Prostate gland (tissue), 2 donors: Measurements from ENCODE around the gene SLC25A12. TPM values are rescaled to one million over a fixed set of nuclear protein-coding genes. Genes with fewer than 3 reads are reported as not detected.

Experiments
- DNase-seq: peaks from one replicate; pipeline ENCODE4 v3.0.0-alpha.2; 2019; ENCODE audit warnings: low spot score
- H3K27ac ChIP-seq, 2 donors: fragments of 200-600 bp; sonication (generic); 2 replicates each; pipeline ENCODE4 v1.5.1; 2017 to 2019
- H3K27me3 ChIP-seq: fragments of 200-600 bp; sonication (generic); replicated peaks from 2 replicates; pipeline ENCODE4 v1.5.1; 2019; ENCODE audit not compliant: insufficient read depth
- H3K36me3 ChIP-seq, 2 donors: fragments of 200-600 bp; sonication (generic); 1 replicate in 1 of 2; 2 replicates in 1 of 2; pipeline versions ENCODE4 v1.5.1 to v1.8.1; 2017 to 2019
- H3K4me1 ChIP-seq: fragments of 200-600 bp; sonication (generic); replicated peaks from 2 replicates; pipeline ENCODE4 v1.5.1; 2019
- H3K4me3 ChIP-seq, 2 donors: fragments of 200-600 bp; sonication (generic); 2 replicates each; pipeline ENCODE4 v1.5.1; 2017 to 2019
- H3K9me3 ChIP-seq: fragments of 200-600 bp; sonication (generic); 2 replicates; pipeline ENCODE4 v1.5.1; 2017
- POLR2A ChIP-seq: fragments of 450-650 bp; IDR thresholded peaks from one replicate; pipeline ENCODE4 v1.6.1; 2016; ENCODE audit warnings: antibody characterized with exemption, mild to moderate bottlenecking
- POLR2AphosphoS5 ChIP-seq: sonication (generic); formaldehyde crosslinking; IDR thresholded peaks from one replicate; pipeline ENCODE4 v1.6.1; 2017; ENCODE audit warnings: antibody characterized with exemption
- WGBS: methylation state at CpG from one replicate; pipeline ENCODE4 v1.1.5; 2018; 5-methylcytosine and 5-hydroxymethylcytosine counted together
- intact Hi-C: fragments of 100-400 bp; cut with DNase I; formaldehyde crosslinking; loops from one replicate; pipeline ENCODE4 v1.14.2; 2022
- total RNA-seq, 2 donors: library from RNA; depleted of rRNA; stranded (reverse); fragments of >200 nt; gene quantifications; one replicate each; pipeline ENCODE4 v1.1.0, GENCODE V29; 2016
- TF ChIP-seq, protein P1 (sequence below), 4 experiments: fragments of 200-600 bp in 2 of 4; fragments of 450-650 bp in 2 of 4; sonication (generic) in 2 of 4; IDR thresholded peaks; 1 replicate in 3 of 4; 2 replicates in 1 of 4; pipeline ENCODE4 v1.5.1; 2016 to 2019; ENCODE audit warnings: antibody characterized with exemption in 4 of 4, mild to moderate bottlenecking in 2 of 4, moderate library complexity in 2 of 4

Gene SLC25A12
- total RNA-seq, 2 donors from 2014 or later, result 23.5 to 33.9 TPM

DNA sequence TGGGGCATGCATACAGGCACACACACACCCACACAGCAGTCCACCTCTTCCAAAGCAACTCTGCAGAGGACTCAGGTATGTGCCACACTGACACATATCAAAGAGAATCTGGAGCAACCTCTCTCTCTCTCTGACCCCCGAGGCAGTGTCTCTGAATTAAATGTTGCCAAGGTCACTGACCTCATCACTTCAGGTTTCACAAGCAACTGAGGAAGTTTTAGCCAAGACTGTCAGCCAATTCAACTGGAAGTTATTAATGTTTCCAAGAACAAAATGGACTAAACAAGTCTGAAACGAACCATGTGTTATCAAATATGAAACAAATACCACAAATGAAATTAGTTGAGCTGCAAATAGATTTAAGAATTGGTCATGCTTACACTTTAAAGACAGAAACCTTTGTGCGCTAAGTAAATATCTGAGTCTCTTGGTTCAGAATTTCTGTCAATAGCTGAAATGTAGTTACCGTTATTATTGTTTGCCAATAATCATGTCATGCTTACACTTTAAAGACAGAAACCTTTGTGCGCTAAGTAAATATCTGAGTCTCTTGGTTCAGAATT is 86.1 kb downstream of the SLC25A12 start:
- no peak overlapping the region for H3K4me3 ChIP-seq
- H3K4me1 ChIP-seq, result peaks cover 6% of the 10 kb centered on the region
- H3K27me3 ChIP-seq, result no peaks in the 10 kb centered on the region
- no peaks in the 10 kb centered on the region for H3K9me3 ChIP-seq
- DNase-seq, result no peak
- TF ChIP-seq POLR2A (no peak), POLR2AphosphoS5 (no peak)
- TF ChIP-seq, protein P1, sequence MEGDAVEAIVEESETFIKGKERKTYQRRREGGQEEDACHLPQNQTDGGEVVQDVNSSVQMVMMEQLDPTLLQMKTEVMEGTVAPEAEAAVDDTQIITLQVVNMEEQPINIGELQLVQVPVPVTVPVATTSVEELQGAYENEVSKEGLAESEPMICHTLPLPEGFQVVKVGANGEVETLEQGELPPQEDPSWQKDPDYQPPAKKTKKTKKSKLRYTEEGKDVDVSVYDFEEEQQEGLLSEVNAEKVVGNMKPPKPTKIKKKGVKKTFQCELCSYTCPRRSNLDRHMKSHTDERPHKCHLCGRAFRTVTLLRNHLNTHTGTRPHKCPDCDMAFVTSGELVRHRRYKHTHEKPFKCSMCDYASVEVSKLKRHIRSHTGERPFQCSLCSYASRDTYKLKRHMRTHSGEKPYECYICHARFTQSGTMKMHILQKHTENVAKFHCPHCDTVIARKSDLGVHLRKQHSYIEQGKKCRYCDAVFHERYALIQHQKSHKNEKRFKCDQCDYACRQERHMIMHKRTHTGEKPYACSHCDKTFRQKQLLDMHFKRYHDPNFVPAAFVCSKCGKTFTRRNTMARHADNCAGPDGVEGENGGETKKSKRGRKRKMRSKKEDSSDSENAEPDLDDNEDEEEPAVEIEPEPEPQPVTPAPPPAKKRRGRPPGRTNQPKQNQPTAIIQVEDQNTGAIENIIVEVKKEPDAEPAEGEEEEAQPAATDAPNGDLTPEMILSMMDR (IDR thresholded peaks at IDR 0.05), result no peak
- H3K27ac ChIP-seq, result no peak overlapping the region
- no peaks in the 10 kb centered on the region for H3K36me3 ChIP-seq
- intact Hi-C loops, result no loop called here
- 50% methylated on average over 5 of the region's 5 CpGs for WGBS

- Histone ChIP-seq H3K27ac (no peak overlapping the region), H3K4me3 (no peak overlapping the region), H3K4me1 (peaks cover 4% of the 10 kb centered on the region), H3K9me3 (no peaks in the 10 kb centered on the region), H3K27me3 (no peaks in the 10 kb centered on the region), H3K36me3 (no peaks in the 10 kb centered on the region)
- intact Hi-C loops, result no loop called here
- WGBS, result 21% methylated on average over 3 of the region's 3 CpGs
- DNase-seq, result no peak
- TF ChIP-seq POLR2AphosphoS5, result no peak
These were observed 86.9 kb downstream of the SLC25A12 start for GRCh38 chr2:171807119-171807518.

GRCh38 chr2:171804456-171804855 is 89.6 kb downstream of the SLC25A12 start:
- WGBS, result 90% methylated on average over 3 of the region's 3 CpGs

DNA sequence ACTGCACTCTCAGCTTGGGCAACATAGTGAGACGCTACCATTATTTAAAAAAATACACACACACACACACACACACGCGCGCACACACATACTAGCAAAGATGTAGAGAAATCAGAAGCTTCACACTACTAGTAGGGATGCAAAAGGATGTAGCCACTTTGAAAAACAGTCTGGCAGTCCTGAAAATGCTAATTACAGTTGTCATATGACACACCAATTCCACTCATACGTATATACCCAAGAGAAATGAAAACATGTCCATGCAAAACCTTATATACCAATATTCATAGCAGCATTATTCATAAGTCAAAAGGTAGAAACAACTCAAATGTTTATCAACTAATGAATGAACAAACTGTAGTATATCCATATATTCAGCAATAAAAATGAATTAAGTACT is 90.3 kb downstream of the SLC25A12 start:
- Histone ChIP-seq H3K36me3 (no peaks in the 10 kb centered on the region), H3K27ac (no peak overlapping the region)
- intact Hi-C loops, result no loop called here

More at GRCh38 chr2:171804456-171804855, 89.6 kb downstream of the SLC25A12 start:
- Histone ChIP-seq H3K27me3 (no peaks in the 10 kb centered on the region), H3K4me1 (no peaks in the 10 kb centered on the region), H3K4me3 (no peak overlapping the region), H3K27ac (no peak overlapping the region), H3K36me3 (no peaks in the 10 kb centered on the region), H3K9me3 (no peaks in the 10 kb centered on the region)
- no peak for TF ChIP-seq POLR2A
- TF ChIP-seq, protein P1 (IDR thresholded peaks at IDR 0.05), result no peak
- TF ChIP-seq POLR2AphosphoS5, result no peak
- intact Hi-C loops, result no loop called here
- DNase-seq, result no peak

DNA sequence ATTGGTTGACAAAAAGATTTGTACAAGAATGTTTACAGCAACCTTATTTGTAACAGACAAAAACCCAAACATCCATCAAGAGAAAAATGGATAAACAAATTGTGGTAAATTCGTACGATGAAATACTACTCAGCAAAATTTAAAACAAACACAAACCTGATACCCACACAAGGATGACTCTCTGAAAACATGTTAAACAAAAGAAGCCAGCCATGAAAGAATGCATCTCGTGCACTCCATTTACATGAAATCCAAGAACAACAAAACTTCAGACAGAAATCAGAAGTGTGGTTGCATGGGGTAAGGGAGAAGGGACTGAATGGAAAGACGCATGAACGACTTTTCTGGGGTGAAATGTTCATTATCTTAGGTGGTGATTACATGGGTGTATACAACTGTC is 93.4 kb downstream of the SLC25A12 start:
- 80% methylated on average over 5 of the region's 5 CpGs for WGBS
- Histone ChIP-seq H3K27me3 (no peaks in the 10 kb centered on the region), H3K4me1 (no peaks in the 10 kb centered on the region), H3K4me3 (no peak overlapping the region), H3K27ac (no peak overlapping the region), H3K9me3 (no peaks in the 10 kb centered on the region), H3K36me3 (no peaks in the 10 kb centered on the region)
- no peak for DNase-seq
- intact Hi-C loops, result no loop called here
- TF ChIP-seq POLR2AphosphoS5, result no peak
- TF ChIP-seq, protein P1 (IDR thresholded peaks at IDR 0.05), result no peak
- no peak for TF ChIP-seq POLR2A

More for the DNA sequence above, 90.3 kb downstream of the SLC25A12 start:
- Histone ChIP-seq H3K4me1 (no peaks in the 10 kb centered on the region), H3K4me3 (no peak overlapping the region), H3K9me3 (no peaks in the 10 kb centered on the region), H3K27me3 (no peaks in the 10 kb centered on the region)
- 88% methylated on average over 5 of the region's 5 CpGs for WGBS
- DNase-seq, result no peak
- TF ChIP-seq POLR2AphosphoS5 (no peak), POLR2A (no peak)
- TF ChIP-seq, protein P1 (IDR thresholded peaks at IDR 0.05), result no peak
